CD14-positive monocyte (primary cell): ENCODE results near the gene ESRRB. TPM values are rescaled to one million over a fixed set of nuclear protein-coding genes. Genes with fewer than 3 reads are reported as not detected.

ENCODE experiments used
- DNase-seq, 3 donors: peaks; one replicate each; pipeline ENCODE4 v3.0.0-alpha.2; 2011 to 2022
- H2AFZ ChIP-seq: 2 replicates; pipeline ENCODE4 v1.6.0; 2012; ENCODE audit warnings: mild to moderate bottlenecking, low read depth, low read length, inconsistent platforms; ENCODE audit not compliant: insufficient read depth, poor library complexity, severe bottlenecking
- H3K27ac ChIP-seq, 2 donors: 1 replicate in 1 of 2; 2 replicates in 1 of 2; pipeline ENCODE4 v1.5.1; 2012 to 2013; ENCODE audit warnings: low read length in 2 of 2, control low read depth in 1 of 2, inconsistent platforms in 1 of 2, low read depth in 1 of 2, mild to moderate bottlenecking in 1 of 2
- H3K27me3 ChIP-seq, 2 donors: one replicate each; pipeline versions ENCODE4 v1.6.0 to v1.6.1; 2011 to 2013; ENCODE audit warnings: low read length in 2 of 2; ENCODE audit not compliant: control insufficient read depth in 2 of 2, insufficient read depth in 2 of 2
- H3K36me3 ChIP-seq, 2 donors: replicated peaks in 1 of 2; 1 replicate in 1 of 2; 2 replicates in 1 of 2; pipeline versions ENCODE4 v1.5.1 to v1.6.1; 2012 to 2013; ENCODE audit warnings: low read length in 2 of 2, control low read depth in 1 of 2, inconsistent platforms in 1 of 2, mild to moderate bottlenecking in 1 of 2; ENCODE audit not compliant: insufficient read depth in 2 of 2, control insufficient read depth in 1 of 2
- H3K4me1 ChIP-seq, 2 donors: 1 replicate in 1 of 2; 2 replicates in 1 of 2; pipeline versions ENCODE4 v1.5.1 to v1.6.1; 2012 to 2013; ENCODE audit warnings: low read length in 2 of 2, control low read depth in 1 of 2, inconsistent platforms in 1 of 2, mild to moderate bottlenecking in 1 of 2, moderate library complexity in 1 of 2; ENCODE audit not compliant: insufficient read depth in 2 of 2, control insufficient read depth in 1 of 2
- H3K4me2 ChIP-seq: replicated peaks from 2 replicates; pipeline ENCODE3; 2012; ENCODE audit warnings: low read length, moderate library complexity, mild to moderate bottlenecking; ENCODE audit not compliant: poor library complexity, severe bottlenecking; ENCODE audit errors: extremely low read depth
- H3K4me3 ChIP-seq, 3 experiments: fragments of 200-600 bp in 1 of 3; sonication (generic) in 1 of 3; replicated peaks in 1 of 3; 1 replicate in 2 of 3; 2 replicates in 1 of 3; pipeline ENCODE4 v1.5.1; 2011 to 2013; ENCODE audit warnings: low read length in 3 of 3, mild to moderate bottlenecking in 3 of 3, control low read depth in 2 of 3, low read depth in 2 of 3, inconsistent platforms in 1 of 3, moderate library complexity in 1 of 3
- H3K79me2 ChIP-seq: 2 replicates; pipeline ENCODE4 v1.6.0; 2012; ENCODE audit warnings: mild to moderate bottlenecking, control low read depth, inconsistent platforms, low read length, moderate library complexity; ENCODE audit not compliant: insufficient read depth
- H3K9ac ChIP-seq: 2 replicates; pipeline ENCODE4 v1.6.0; 2017; ENCODE audit warnings: low read length, mild to moderate bottlenecking; ENCODE audit not compliant: insufficient read depth, poor library complexity, severe bottlenecking
- H3K9me3 ChIP-seq, 2 donors: replicated peaks in 1 of 2; 1 replicate in 1 of 2; 2 replicates in 1 of 2; pipeline versions ENCODE4 v1.5.1 to v1.6.1; 2012 to 2013; ENCODE audit warnings: low read length in 2 of 2, control low read depth in 1 of 2; ENCODE audit not compliant: control insufficient read depth in 1 of 2, insufficient read depth in 1 of 2
- H4K20me1 ChIP-seq: 2 replicates; pipeline ENCODE4 v1.6.0; 2012; ENCODE audit warnings: mild to moderate bottlenecking, low read length, control low read depth, moderate library complexity; ENCODE audit not compliant: insufficient read depth
- H3K27ac Mint-ChIP-seq, 7 donors: one replicate each; pipeline ENCODE4 v1.8.0; 2020; ENCODE audit warnings: mild to moderate bottlenecking in 7 of 7, mixed read lengths in 7 of 7, moderate library complexity in 6 of 7, inconsistent platforms in 2 of 7
- H3K27me3 Mint-ChIP-seq, 3 donors: one replicate each; pipeline ENCODE4 v1.8.0; 2021 to 2022; ENCODE audit warnings: low read depth in 3 of 3, mild to moderate bottlenecking in 3 of 3, mixed read lengths in 3 of 3, moderate library complexity in 3 of 3, inconsistent platforms in 1 of 3
- H3K36me3 Mint-ChIP-seq, 2 donors: one replicate each; pipeline ENCODE4 v1.8.0; 2020; ENCODE audit warnings: mixed read lengths in 2 of 2, inconsistent platforms in 1 of 2, mild to moderate bottlenecking in 1 of 2
- H3K4me1 Mint-ChIP-seq: one replicate; pipeline ENCODE4 v1.8.0; 2020; ENCODE audit warnings: mild to moderate bottlenecking, mixed read lengths
- H3K4me3 Mint-ChIP-seq, 2 donors: one replicate each; pipeline ENCODE4 v1.8.0; 2020; ENCODE audit warnings: mild to moderate bottlenecking in 2 of 2, mixed read lengths in 2 of 2, moderate library complexity in 1 of 2
- H3K9me3 Mint-ChIP-seq, 7 donors: one replicate each; pipeline ENCODE4 v1.8.0; 2020 to 2022; ENCODE audit warnings: mixed read lengths in 7 of 7, mild to moderate bottlenecking in 6 of 7, moderate library complexity in 6 of 7, inconsistent platforms in 2 of 7
- CTCF ChIP-seq: fragments of 200-600 bp; IDR thresholded peaks from one replicate; pipeline ENCODE4 v1.8.0; 2022; ENCODE audit warnings: antibody characterized with exemption, mild to moderate bottlenecking
- WGBS: methylation state at CpG from one replicate; pipeline ENCODE4 v1.1.5; 2013; ENCODE audit warnings: missing lambda C conversion rate; ENCODE audit not compliant: insufficient coverage; 5-methylcytosine and 5-hydroxymethylcytosine counted together
- intact Hi-C, 2 donors: fragments of 100-400 bp; cut with micrococcal nuclease; formaldehyde crosslinking; loops; one replicate each; pipeline versions ENCODE4 v1.15.0 to v1.15.1; 2023
- polyA plus RNA-seq, 3 donors: library from polyadenylated mRNA; depleted of rRNA in 1 of 3; unstranded in 2 of 3; stranded (reverse) in 1 of 3; fragments of 300-500 nt in 2 of 3; fragments of >200 nt in 1 of 3; fragmentation: Illumina TruSeq in 2 of 3; gene quantifications; 1 replicate in 2 of 3; 2 replicates in 1 of 3; pipeline ENCODE4 v1.2.3, GENCODE V29; 2012 to 2021

Gene ESRRB
- polyA plus RNA-seq, 3 donors = 0.03 TPM; not detected in 2

GRCh38 chr14:76371066-76371465 lies 4.9 kb upstream of the ESRRB start:
- H3K27me3 ChIP-seq = peaks cover 16 to 30% of the 10 kb centered on the region in 2 donors
- no peaks in the 10 kb centered on the region for H3K36me3 ChIP-seq
- no peaks in the 10 kb centered on the region for H4K20me1 ChIP-seq
- H3K79me2 ChIP-seq = no peaks in the 10 kb centered on the region
- no peak for TF ChIP-seq CTCF
- H3K27ac ChIP-seq = no peak overlapping the region
- peaks cover 30 to 45% (median 37%) of the 10 kb centered on the region in 3 donors for H3K27me3 Mint-ChIP-seq
- H3K4me1 ChIP-seq = no peaks in the 10 kb centered on the region
- H3K9me3 Mint-ChIP-seq = peaks cover 0 to 4% (median 0%) of the 10 kb centered on the region in 7 donors
- no peaks in the 10 kb centered on the region for H3K36me3 Mint-ChIP-seq
- no peak overlapping the region for H3K4me2 ChIP-seq
- H3K9me3 ChIP-seq = peaks cover 0 to under 1% of the 10 kb centered on the region in 2 donors
- no peak overlapping the region for H3K9ac ChIP-seq
- WGBS = 96% methylated on average over 4 of the region's 7 CpGs
- no peak for DNase-seq
- no peak overlapping the region for H3K4me3 ChIP-seq
- no peak overlapping the region for H2AFZ ChIP-seq
- intact Hi-C loops = no loop called here
- no peaks in the 10 kb centered on the region for H3K4me1 Mint-ChIP-seq
- no peak overlapping the region for H3K27ac Mint-ChIP-seq
- H3K4me3 Mint-ChIP-seq = no peak overlapping the region

GRCh38 chr14:76373456-76373855 lies 2.5 kb upstream of the ESRRB start:
- peaks cover 38 to 53% of the 10 kb centered on the region in 2 donors for H3K27me3 ChIP-seq

More at GRCh38 chr14:76373456-76373855, 2.5 kb upstream of the ESRRB start:
- Mint-ChIP-seq H3K27me3 (peaks cover 44 to 60% (median 58%) of the 10 kb centered on the region in 3 donors), H3K9me3 (peaks cover 0 to 10% (median 4%) of the 10 kb centered on the region in 7 donors), H3K36me3 (no peaks in the 10 kb centered on the region), H3K4me3 (no peak overlapping the region), H3K27ac (no peak overlapping the region), H3K4me1 (peaks cover 3% of the 10 kb centered on the region)
- no peak overlapping the region for H3K9ac ChIP-seq
- 95% methylated on average over 3 of the region's 3 CpGs for WGBS
- no peak overlapping the region for H2AFZ ChIP-seq
- no peak overlapping the region for H3K4me3 ChIP-seq
- H3K79me2 ChIP-seq = no peaks in the 10 kb centered on the region
- no peak overlapping the region for H3K27ac ChIP-seq
- DNase-seq = no peak
- no peaks in the 10 kb centered on the region for H3K4me1 ChIP-seq
- no peak for TF ChIP-seq CTCF
- no peak overlapping the region for H3K4me2 ChIP-seq
- intact Hi-C loops = no loop called here
- H3K9me3 ChIP-seq = peaks cover 0 to 16% of the 10 kb centered on the region in 2 donors
- no peaks in the 10 kb centered on the region for H4K20me1 ChIP-seq
- no peaks in the 10 kb centered on the region for H3K36me3 ChIP-seq
